Kidney (tissue), 14 donors: ENCODE data around the gene RBMS3. TPM values are rescaled to one million over a fixed set of nuclear protein-coding genes. Genes with fewer than 3 reads are reported as not detected.

ENCODE experiments used
- DNase-seq, 5 donors: peaks; one replicate each; pipeline ENCODE4 v3.0.0-alpha.2; 2013 to 2020
- FAIRE-seq: peaks from 2 replicates; lab custom pipeline; 2012; peaks lifted over from hg19 to GRCh38; lab: Jason Lieb, UNC
- H3K27ac ChIP-seq, 2 donors: one replicate each; pipeline ENCODE4 v1.7.0; 2013; ENCODE audit warnings: low read depth in 2 of 2, low read length in 2 of 2, inconsistent platforms in 1 of 2
- H3K27me3 ChIP-seq: one replicate; pipeline ENCODE4 v1.7.1; 2013; ENCODE audit warnings: low read length, inconsistent platforms; ENCODE audit not compliant: control insufficient read depth, insufficient read depth
- H3K36me3 ChIP-seq, 3 donors: one replicate each; pipeline versions ENCODE4 v1.7.0 to v1.7.1; 2013; ENCODE audit warnings: low read length in 3 of 3, control low read depth in 1 of 3, inconsistent platforms in 1 of 3; ENCODE audit not compliant: insufficient read depth in 3 of 3, control insufficient read depth in 2 of 3
- H3K4me1 ChIP-seq, 3 donors: one replicate each; pipeline versions ENCODE4 v1.7.0 to v1.7.1; 2013; ENCODE audit warnings: low read length in 3 of 3, inconsistent platforms in 1 of 3, low read depth in 1 of 3; ENCODE audit not compliant: control insufficient read depth in 2 of 3, insufficient read depth in 2 of 3
- H3K4me3 ChIP-seq, 3 donors: one replicate each; pipeline versions ENCODE4 v1.7.0 to v1.8.1; 2013; ENCODE audit warnings: low read length in 3 of 3, control low read depth in 1 of 3, inconsistent platforms in 1 of 3
- H3K9ac ChIP-seq, 3 donors: one replicate each; pipeline versions ENCODE4 v1.7.0 to v1.7.1; 2013; ENCODE audit warnings: low read length in 3 of 3, control low read depth in 1 of 3, inconsistent platforms in 1 of 3
- H3K9me3 ChIP-seq, 3 donors: one replicate each; pipeline versions ENCODE4 v1.7.0 to v1.7.1; 2013; ENCODE audit warnings: low read length in 3 of 3, control low read depth in 1 of 3, inconsistent platforms in 1 of 3; ENCODE audit not compliant: control insufficient read depth in 2 of 3, insufficient read depth in 1 of 3
- CTCF ChIP-seq: IDR thresholded peaks from 3 replicates; pipeline ENCODE4 v1.5.1; 2012; ENCODE audit warnings: mild to moderate bottlenecking, moderate library complexity, borderline replicate concordance; ENCODE audit not compliant: insufficient read depth; ENCODE audit errors: extremely low read depth
- intact Hi-C: fragments of 100-400 bp; cut with DNase I; formaldehyde crosslinking; loops from one replicate; pipeline ENCODE4 v1.11.1; 2022
- polyA plus RNA-seq: library from polyadenylated mRNA; stranded (reverse); fragments of 350-450 nt; fragmentation: Illumina TruSeq; extraction: RNeasy Lipid Tissue Mini Kit (QIAGEN cat#74804); gene quantifications from one replicate; pipeline ENCODE4 v1.2.3, GENCODE V29; 2014; ENCODE audit warnings: low read depth, low replicate concordance; ENCODE audit not compliant: insufficient read depth
- total RNA-seq: library from RNA; stranded (reverse); fragmentation: NEBNext Ultra II Directional; extraction: Animal tissue kit (Norgen Biotek cat#: 25700); gene quantifications from one replicate; pipeline ENCODE4 v1.2.1, GENCODE V29; 2021
- donor health status: control.
- donor health status: control.
- donor health status: control.
- donor health status: control.
- donor health status: control.
- donor health status: DM: yes; HTN: yes; CAD: no.
- donor health status: Normal renal cell carcinoma (clear cell type).

RBMS3 gene
- total and polyA plus RNA-seq, 2 donors from 2014 or later: 3.2 to 48.8 TPM

GRCh38 chr3:29384640-29385039 is 103.8 kb downstream of the RBMS3 start:
- Histone ChIP-seq H3K9me3 (no peaks in the 10 kb centered on the region), H3K27me3 (no peaks in the 10 kb centered on the region), H3K36me3 (no peaks in the 10 kb centered on the region), H3K9ac (no peak overlapping the region), H3K4me3 (no peak overlapping the region), H3K4me1 (peaks cover 0 to 2% (median 0%) of the 10 kb centered on the region in 3 donors), H3K27ac (no peak overlapping the region)
- intact Hi-C loops: no loop called here
- no peak for FAIRE-seq
- DNase-seq: peak in 4 of 5 donors; percentile 36 to 78 (median 53)
- TF ChIP-seq CTCF: no peak

- H3K4me1 ChIP-seq: peaks cover 0 to 2% (median 0%) of the 10 kb centered on the region in 3 donors
- DNase-seq: peak in 1 of 5 donors; percentile 34
- H3K9ac ChIP-seq: no peak overlapping the region
- H3K36me3 ChIP-seq: no peaks in the 10 kb centered on the region
- no peaks in the 10 kb centered on the region for H3K9me3 ChIP-seq
- no peak for FAIRE-seq
- no peak overlapping the region for H3K4me3 ChIP-seq
- H3K27ac ChIP-seq: no peak overlapping the region
- H3K27me3 ChIP-seq: no peaks in the 10 kb centered on the region
- TF ChIP-seq CTCF: no peak
- intact Hi-C loops: no loop called here
Observed at GRCh38 chr3:29385046-29385830, 104.4 kb downstream of the RBMS3 start.

- FAIRE-seq (no peak), DNase-seq (no peak)
- Histone ChIP-seq H3K4me1 (peaks cover 0 to 2% (median 0%) of the 10 kb centered on the region in 3 donors), H3K4me3 (no peak overlapping the region), H3K9ac (no peak overlapping the region), H3K36me3 (no peaks in the 10 kb centered on the region), H3K27ac (no peak overlapping the region), H3K27me3 (no peaks in the 10 kb centered on the region), H3K9me3 (no peaks in the 10 kb centered on the region)
- no peak for TF ChIP-seq CTCF
- intact Hi-C loops: no loop called here
Observed at GRCh38 chr3:29389362-29389761, 108.5 kb downstream of the RBMS3 start.
